GM12891 (cell line): ENCODE data around the gene DNAJC17.

ENCODE experiments used
- POLR2A ChIP-seq: IDR thresholded peaks from 2 replicates; pipeline ENCODE4 v1.6.1; 2011; ENCODE audit warnings: low read depth, low read length, control low read depth
- POLR2AphosphoS5 ChIP-seq: IDR thresholded peaks from 2 replicates; pipeline ENCODE4 v1.6.1; 2011; ENCODE audit warnings: low read depth, low read length, control low read depth
- TAF1 ChIP-seq: IDR thresholded peaks from 2 replicates; pipeline ENCODE4 v1.6.1; 2011; ENCODE audit warnings: low read depth, low read length, control low read depth

DNA sequence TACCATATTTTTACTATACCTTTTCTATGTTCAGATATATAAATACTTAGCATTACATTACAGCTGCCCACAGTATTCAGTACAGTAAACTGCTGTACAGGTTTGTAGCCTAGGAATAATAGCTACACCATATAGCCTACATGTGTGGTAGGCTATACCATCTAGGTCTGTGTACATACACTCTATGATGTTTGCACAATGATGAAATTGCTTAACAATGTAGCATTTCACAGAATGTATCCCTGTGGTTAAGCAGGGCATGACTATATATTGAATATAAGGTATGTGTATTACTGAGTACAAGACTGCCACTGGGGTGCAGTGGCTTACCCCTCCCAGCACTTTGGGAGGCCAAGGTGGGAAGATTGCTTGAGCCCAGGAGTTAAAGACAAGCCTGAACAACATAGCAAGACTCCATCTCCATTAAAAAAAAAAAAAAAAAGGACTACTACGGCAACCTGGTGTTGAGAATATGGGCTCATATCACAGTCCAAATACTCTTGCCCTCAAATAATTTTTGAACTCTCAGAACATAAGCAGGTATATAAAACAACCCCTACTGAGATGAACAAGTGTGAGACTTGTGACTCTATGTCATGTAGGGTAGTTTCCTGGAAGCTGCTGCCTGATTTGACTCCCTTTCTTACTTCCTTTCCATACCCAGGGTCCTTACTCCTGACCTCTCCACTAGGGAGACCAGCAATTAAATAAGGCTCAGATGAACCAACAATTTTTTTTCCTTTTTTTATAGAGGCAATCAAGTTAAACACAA, 16.5 kb upstream of the DNAJC17 start:
- TF ChIP-seq POLR2A (no peak), TAF1 (no peak), POLR2AphosphoS5 (no peak)
